ENCODE results near the gene COBL.

GRCh38 chr7:51154201-51154600 lies 162.4 kb downstream of the COBL start:
- TF ChIP-seq CTCF (conservative IDR thresholded peaks at IDR 0.05) (no peak), EZH2 (IDR thresholded peaks at IDR 0.05; ENCODE audit: low read depth) (no peak)
